Mucosa of gallbladder (tissue), 1 donor: ENCODE results near the gene PPP1CC. TPM values are rescaled to one million over a fixed set of nuclear protein-coding genes. Genes with fewer than 3 reads are reported as not detected.
A peak's percentile ranks its signal among the peaks of the same experiment; 100 is the strongest.
"Not testable (repeated sequence)": the region's sequence is repeated elsewhere in the genome, so short reads cannot be mapped to it uniquely, and the experiment has no call there.

Experiments used
- DNase-seq: peaks from one replicate; pipeline ENCODE4 v3.0.0-alpha.2; 2020; ENCODE audit warnings: low spot score
- total RNA-seq: library from RNA; stranded (reverse); gene quantifications from one replicate; pipeline ENCODE4 v1.2.1, GENCODE V29; 2021
- donor health status: DM: no; HTN: no; CAD: no.

PPP1CC gene
- total RNA-seq, 1 donor from 2014 or later = 101 TPM

DNA sequence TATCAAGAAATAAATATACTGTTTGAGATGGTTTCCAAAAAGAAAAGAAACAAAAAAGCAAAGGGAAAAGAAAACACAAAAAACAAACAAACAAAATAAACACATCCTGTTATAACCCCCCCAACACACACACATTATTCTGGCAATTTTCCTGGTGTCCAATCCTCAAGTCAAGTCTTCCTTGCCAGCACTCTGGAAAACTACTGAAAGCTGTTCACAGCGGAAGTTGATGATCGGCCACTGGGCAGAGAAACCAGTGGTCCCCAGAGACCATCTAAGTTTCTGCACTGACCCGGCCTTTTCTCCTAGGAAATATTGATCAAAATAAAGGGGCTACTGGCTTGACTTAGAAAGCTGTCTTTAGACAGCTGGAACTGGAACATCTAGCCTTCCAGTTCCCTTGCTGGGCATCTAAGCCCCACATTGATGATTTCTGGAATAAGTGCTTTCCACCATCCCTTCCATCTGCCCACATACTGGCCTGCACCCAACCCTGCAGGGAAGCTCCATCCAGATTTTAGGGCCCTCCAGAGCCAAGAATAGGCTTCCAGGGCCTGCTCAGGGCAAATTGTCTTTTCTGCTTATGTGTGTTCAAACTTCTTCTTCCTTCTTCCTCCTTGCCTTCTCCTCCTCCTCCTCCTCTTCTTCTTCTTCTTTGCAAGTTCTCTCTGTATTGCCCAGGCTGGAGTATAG is 11.6 kb upstream of the PPP1CC start:
- no peak for DNase-seq

DNA sequence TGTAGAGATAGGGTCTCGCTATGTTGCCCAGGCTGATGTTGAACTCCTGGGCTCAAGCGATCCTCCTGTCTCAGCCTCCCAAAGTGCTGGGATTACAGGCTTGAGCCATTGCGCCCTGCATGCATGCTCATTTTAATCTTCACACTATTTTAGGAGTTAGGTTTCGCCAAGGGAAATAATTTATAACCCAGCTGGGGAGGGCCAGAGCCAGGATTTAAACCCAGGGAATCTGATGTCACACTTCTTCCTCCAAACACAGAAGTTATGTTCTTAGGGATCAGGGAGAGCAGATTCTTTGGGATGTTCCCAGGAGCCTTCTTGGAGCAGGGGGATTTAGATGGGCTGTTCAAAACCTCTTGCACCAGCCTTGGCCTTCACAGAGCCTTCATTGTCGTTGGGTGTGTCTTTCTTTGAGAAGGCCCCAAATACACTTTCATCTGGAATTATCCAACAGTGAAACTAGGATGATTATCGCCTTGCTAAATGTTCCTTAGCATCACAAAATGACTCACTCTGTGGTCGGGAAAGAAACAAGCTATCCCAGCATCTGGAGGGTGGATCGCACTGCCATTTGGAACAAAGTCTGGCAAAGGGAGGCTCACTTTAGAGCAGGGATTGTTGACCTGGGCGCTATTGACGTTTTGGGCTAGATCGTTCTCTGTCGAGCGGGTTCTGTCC is 8.2 kb upstream of the PPP1CC start:
- DNase-seq = no peak

DNA sequence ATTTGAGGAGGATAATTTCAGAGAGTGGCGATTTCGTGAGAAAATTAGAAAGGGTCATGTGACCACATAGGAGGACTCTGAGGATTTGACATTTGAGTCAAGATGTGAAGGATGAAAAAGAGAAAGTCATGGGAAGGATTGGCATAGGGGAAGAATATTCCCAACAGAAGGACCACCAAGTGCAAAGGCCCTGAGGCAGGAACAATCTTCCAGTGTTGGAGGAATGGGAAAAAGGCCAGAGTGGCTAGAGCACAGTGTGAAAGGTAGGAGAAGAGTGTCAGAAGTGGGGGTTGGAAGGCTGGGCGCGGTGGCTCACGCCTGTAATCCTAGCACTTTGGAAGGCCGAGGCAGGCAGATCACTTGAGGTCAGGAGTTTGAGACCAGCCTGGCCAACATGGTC is 3.9 kb upstream of the PPP1CC start:
- DNase-seq = no peak

DNA sequence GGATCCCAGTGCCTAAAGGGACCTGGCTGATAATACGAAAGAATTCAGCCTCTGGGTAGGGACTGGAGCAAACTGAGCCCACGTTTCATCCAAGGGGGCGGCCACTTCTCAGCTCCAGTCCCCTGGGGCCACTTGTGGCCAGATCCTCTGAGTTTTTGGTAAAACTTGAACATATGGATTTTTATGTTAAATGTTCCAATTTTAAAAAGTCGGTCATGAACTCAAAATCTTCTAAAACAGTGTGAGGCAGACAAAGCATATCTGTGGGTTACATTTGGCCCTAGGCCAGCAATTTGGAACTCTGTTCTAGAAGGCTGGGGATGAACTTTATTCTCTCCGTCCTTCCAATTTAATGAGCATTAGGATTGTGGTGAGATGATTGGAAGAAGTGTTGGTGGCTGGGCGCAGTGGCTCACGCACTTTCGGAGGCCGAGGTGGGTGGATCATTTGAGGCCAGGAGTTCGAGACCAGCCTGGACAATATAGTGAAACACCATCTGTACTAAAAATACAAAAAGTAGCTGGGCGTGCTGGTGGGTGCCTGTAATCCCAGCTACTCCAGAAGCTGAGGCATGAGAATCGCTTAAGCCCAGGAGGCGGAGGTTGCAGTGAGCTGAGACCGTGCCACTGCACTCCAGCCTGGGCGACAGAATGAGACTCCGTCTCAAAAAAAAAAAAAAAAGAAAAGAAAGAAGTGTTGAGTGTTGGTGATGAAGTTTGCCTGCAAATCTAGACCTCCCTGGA is 3.0 kb upstream of the PPP1CC start:
- no peak for DNase-seq

DNA sequence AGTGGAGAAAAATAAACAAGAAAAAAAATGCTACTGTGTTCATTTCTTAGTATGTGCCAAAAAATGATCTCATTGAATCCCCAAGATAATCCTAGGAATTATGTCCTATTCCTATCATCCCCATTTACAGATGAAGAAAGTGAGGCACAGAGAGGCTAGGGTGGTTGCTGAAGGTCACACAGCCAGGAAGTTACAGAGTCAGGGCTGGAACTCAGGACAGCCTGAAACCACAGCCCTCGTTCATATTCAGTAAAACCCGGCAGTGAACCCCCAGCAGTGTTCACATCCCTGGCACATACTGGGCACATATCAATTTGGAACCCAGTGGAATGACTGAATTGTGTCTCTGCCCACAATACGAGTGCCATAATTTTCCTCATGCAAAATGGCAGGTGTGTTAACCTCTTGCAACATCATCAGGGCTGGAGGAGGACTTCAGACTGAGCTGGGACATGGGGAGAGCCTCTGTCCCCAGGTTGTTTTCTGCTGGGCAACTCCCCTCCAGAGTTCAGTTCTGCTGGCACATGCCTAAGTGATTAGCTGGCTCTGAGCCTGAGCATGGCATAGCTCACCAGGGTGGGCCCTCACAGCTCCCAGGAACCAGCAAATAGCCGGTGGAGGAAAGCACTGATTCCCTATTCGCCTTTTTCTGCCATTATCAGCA is 2.0 kb upstream of the PPP1CC start:
- peak; percentile 47 for DNase-seq

DNA sequence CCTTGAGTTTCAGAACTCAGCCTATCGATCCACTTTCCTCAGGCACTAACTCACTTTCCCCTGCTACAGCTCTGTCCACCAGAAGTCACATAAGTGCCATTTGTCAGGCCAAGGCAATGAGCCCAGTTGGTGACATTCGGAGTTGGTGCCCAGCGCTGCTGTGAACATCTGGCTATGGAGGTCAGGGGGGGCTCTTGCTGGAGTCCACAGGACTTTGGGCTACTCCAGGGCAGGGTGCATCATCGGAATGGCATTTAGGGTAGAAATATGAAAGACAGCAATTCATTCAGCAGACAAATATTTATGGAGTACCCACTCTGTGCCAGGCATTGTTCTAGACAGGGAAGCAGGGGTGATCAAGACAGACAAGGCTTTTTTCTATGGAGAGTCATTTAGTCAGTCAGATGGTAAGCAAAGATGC is 1.5 kb upstream of the PPP1CC start:
- peak; percentile 14 for DNase-seq

DNA sequence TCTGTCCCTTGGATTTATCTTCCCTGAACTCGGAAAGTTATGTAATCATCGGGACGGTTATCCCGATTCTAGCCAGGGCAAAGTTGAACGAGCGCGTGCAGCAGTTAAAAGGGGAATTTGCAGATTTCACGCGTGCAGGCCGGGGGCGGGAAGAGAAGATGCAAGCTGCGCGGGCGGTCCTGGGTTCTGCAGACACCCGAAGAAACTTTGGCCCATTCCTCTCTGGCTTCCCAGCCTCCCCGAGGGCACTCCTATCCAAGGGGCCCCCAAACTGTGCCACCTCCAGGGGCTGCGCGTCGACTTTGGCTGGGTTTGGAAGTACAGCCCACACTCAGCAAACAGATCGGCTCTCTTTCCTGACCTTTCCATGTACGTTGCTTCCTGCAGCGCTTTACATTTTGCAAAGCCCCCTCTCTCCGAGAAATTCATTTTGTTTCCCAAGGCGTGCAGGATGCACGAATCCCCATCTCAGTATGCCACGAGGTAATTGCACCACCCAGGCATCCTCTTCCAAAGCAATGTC is 941 bp upstream of the PPP1CC start:
- DNase-seq = peak; percentile 42

DNA sequence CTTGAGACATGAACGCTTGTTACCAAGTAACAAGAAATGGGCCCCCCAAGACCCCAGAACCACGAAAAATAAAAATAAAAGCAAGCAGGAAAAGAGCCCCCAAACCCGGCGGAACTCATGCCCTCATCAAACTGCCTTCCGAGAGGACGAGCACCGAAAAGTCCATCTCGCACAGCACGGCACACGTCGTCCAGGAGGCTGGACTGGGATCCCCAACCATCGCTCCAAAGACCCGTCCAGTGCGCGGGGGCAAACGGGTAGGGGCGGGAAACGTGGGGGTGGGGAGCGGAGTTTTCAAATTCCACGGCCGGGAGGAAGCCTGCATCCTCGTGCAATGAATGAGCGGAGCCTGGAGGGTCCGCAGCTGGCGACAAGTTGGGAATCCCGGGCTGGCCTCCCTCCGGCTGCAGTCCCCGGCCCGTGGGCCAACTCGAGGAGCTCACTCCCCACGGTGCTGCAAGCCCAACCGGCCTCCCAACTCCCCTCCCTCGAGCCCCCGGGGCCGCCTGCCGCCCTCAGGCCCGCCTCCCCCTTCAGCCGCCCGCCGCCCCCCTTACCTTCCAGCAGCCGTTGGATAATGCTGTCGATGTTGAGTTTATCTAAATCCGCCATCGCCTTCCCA is 484 bp downstream of the PPP1CC start:
- DNase-seq = no peak

DNA sequence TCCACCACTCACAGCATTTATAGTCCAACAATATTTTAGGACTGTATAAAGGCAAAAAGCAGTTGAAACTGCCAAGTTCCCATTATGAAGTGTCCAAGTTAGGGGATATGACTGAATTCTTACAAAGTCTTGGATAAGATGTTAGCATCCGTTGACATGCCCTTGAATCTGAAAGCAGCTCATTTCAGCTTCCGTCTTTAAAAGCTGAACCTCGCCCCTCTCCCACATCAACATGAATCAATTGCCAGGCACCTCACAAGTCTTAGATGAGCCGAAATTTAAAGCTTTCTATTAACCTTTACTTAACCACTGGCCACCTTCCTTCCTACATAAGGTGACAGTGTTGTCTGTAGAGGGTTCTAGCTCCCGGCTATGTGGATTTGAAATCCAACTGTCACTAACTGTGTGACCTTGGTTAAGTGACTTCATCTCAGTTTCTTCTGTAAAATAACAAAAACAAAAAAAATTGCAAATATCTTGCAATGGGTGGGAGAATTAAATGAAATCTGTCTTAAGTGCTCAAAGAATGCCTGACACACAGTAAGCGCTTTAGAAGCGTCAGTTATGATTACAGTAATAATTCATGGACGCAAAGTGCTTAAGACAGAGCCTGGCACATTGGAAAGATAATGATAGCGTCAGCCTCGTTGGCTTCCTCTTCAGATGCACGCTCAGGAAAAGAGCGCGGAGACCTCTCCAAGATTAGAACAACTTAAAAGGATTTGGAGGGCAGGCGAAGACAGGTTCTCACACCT is 1.2 kb downstream of the PPP1CC start:
- no peak for DNase-seq

DNA sequence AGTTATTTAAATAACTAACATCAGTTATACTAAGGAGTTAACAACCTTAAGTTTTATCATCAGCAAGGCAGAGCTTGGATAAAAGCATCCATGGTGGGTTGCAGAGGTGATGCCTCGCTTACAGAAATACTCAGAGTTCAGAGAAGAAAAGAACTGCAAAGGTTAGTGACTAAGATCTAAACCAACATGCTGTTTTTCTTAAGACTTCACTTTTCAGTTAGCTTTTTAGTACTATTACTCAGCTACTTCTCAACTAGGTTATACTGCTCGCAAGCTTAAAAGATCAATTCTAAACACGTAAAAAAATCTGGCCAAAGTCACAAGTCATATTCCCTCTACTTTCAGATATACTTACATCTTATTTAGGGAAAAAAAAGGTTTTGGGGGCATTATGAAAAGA is 2.8 kb downstream of the PPP1CC start:
- no peak for DNase-seq

DNA sequence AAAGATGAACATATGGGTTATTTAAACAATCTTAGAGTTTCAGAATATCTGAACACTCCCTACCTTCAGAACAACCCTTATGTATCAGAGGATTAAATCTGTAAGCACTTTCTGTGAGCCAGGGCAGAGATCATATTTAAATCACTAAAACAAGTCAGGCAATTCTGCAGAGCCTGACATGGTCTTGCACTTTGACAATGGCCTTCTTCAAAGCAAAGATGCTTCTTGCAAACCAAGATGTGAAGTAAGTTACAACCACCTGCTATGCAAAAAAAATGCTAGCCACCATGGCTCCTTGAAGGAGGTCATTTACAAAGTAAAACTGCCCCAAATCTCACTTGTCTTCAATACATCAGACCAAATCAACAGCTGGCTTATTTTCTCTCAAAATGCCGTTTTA is 3.2 kb downstream of the PPP1CC start:
- no peak for DNase-seq

DNA sequence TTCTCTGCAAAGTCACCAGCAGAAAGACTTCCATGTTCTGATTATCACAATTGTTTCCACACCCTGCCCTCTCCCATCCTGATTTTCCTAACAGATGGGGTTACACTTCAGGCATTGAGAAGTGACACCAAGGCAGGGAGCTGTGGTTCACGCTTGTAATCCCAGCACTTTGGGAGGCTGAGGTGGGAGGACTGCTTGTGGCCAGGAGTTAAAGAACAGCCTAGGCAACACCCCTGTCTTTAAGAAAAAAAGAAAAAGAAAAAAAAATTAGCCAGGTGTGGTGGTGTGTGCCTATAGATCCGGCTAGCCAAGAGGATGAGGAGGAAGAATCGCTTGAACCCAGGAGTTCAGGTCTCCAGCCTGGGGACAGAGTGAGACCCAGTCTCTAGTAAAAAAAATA is 5.2 kb downstream of the PPP1CC start:
- no peak for DNase-seq

DNA sequence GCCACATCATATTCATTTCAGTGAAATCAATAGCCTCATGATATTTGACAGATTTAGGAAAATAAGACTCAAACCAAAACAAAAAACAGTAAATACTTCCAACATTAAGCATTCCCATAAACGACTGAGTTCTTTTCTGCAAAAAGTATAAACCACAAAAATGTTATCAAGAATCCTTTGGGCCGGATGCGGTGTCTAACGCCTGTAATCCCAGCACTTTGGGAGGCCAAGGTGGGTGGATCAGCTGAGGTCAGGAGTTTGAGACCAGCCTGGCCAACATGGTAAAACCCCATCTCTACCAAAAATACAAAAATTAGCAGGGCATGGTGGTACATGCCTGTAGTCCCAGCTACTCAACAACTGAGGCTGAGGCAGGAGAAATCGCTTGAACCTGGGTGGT is 5.7 kb downstream of the PPP1CC start:
- DNase-seq = not testable (repeated sequence)

DNA sequence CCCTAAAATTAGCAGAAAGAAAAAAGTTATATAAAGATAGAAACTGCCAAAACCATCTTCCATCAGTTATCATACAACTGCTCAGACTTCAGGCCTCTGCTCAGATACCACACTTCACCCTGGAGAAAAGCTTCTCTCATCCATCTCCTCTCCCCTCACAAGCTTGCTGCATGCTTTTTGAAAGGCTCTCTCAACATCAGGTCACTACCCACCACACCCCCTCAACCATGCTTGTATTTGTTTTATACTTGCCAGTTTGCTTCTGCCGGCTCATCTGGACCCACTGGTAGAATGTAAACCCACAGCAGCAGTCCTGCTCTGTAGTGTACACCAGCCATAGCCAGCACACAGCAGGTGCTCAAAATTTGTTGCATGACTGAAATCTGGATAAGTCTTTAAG is 8.8 kb downstream of the PPP1CC start:
- no peak for DNase-seq

DNA sequence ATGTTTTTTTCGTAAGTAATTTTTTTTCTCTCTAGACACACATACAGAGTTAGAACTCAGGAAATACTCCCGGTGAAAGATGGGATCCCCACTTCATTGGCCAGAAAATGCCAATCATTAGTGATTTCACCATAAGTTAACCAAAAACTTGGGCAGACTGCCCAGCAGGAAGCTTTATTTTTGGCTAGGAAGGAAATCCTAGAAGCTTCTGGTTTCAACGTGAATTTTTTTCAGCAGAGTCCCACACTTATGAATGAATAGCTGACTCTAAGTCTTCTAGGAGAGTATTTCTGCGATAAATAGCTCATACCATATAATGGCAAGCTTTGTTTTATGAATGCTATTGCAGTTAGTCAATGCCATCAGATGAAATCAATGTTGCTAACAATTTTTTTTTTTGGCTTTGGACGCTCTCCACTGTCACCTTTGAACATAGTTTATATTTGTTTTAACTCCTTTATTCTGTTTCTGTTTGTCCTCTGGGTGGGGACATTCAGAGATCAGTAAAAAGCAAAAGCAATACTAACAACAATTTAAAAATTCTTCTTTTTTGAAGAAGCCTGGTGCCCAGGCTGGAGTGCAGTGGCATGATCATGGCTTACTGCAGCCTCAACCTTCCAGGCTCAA is 9.5 kb downstream of the PPP1CC start:
- DNase-seq = no peak

DNA sequence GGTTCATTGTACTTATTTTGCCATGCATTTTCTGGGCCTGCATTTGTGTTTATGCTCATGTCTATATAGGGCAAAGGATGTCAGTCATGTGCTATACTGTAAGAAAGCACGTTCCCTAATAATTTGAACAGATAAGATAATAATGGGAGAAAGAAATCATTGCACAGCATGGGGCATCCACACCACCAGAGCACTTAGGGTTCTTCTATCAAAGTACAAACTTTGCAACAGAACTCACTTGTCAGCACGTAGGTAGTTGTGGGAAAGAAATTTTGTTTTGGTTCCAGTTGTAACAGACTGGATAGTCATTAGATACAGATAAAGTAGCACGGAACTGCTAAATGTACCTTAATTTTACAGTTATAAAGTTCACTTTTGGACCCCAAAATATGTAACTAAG is 10.1 kb downstream of the PPP1CC start:
- DNase-seq = no peak

DNA sequence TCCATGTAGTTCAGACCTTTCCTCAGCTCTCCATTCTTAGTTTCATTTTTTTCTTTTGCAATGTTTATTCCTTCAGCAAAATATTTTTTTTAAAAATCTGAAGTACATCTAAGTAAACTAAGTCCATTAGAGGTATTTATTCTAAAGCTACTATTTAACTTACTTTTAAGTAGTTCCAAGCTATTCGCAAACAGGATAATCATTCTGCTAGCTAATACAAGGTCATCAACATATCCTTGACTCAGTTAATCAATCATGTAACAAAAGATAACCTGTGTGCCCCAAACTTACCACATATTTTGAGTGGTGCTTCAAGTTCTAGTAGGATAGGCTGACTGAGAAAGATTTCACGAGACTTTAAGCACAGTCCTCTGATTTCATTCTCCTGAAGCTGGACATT is 11.2 kb downstream of the PPP1CC start:
- no peak for DNase-seq

DNA sequence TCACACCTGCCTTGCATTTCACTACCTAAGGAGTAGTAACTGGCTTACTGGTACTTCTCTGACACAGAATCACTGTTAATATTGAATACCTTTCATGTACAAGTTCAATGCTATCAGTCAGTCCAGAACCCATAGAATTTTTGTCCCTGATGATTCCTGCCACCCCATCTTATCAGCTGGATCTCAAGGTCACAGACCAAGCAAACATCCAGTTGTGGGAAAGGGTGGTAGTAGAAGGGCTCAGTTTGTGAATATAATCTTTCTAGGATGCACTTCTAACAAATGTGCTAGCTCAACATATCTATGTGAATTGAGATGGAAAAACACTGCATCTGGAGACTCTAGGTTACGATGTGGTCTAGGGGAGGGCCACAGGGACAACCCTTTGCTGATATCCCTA is 14.1 kb downstream of the PPP1CC start:
- no peak for DNase-seq

DNA sequence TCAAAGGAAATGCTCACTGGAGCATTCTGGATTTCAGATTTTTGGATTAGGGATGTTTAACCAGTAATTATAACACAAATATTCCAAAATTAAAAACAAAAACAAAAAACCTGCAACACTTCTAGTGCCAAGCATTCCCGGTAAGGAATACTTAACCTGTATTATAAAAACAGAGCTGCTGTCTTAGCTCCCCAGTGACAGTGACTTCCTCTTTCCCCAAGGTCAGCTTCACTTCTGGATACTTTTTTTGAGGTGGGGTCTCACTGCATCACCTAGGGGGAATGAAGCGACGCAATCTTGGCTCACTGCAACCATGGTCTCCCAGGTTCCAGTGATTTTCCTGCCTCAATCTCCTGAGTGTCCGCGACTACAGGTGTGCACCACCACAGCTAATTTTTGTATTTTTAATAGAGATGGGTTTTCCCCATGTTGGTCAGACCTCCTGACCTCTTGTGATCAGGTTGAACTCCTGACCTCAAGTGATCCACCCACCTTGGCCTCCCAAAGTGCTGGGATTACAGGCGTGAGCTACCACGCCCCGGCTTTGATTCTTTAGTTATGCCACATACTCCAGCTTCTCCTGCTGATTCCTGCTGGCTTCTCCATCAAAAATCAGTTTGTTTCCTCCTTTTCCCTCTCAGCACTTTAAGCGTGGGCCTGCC is 15.9 kb downstream of the PPP1CC start:
- DNase-seq = no peak

DNA sequence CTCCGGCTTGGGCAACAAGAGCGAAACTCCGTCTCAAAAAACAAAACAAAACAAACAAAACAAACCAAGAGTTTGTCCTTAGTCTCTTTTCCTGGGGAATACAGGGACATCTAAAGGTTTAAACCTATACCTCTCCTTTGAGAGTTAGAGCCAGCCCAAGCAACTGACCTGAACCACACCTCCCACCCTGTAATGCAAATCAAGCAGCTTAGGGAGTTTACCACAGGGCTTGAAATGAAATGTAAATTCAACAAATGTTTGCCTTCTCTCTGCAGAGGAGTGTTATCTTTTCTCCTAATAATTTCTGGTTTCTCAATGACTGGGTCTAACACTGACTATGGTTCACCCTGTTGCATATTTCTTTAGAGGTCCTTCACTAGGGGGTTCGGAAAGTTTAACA is 16.7 kb downstream of the PPP1CC start:
- no peak for DNase-seq
